Stimulated activated CD8-positive, alpha-beta memory T cell treated with anti-CD3 and anti-CD28 coated beads, Interleukin-7, amount 100 ng/mL, for 1 hour (primary cell): ENCODE data around the gene RYR2.
"Not testable (repeated sequence)": the region's sequence is repeated elsewhere in the genome, so short reads cannot be mapped to it uniquely, and the experiment has no call there.

Source experiments
- DNase-seq, 2 donors: peaks; one replicate each; pipeline ENCODE4 v3.0.0-alpha.2; 2020; ENCODE audit warnings: low read depth in 2 of 2

RYR2 gene

GRCh38 chr1:237341391-237341790 lies 299.4 kb downstream of the RYR2 start:
- no peak for DNase-seq

DNA sequence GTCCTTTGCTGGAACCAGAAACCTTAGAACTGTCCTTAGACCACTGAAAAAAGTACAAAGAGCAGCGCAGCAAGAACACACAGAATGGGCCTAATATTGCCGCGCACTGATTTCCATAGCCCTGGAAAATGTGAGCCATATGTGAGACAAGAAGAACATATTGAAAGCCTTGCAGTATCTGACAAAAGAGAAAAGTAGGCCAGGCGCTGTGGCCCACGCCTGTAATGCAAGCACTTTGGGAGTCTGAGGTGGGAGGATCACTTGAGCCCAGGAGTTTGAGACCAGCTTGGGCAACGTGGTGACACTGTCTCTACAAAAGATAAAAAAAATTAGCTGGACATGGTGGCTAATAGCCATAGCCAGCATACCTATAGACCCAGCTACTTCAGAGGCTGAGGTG lies 300.7 kb downstream of the RYR2 start:
- no peak for DNase-seq

DNA sequence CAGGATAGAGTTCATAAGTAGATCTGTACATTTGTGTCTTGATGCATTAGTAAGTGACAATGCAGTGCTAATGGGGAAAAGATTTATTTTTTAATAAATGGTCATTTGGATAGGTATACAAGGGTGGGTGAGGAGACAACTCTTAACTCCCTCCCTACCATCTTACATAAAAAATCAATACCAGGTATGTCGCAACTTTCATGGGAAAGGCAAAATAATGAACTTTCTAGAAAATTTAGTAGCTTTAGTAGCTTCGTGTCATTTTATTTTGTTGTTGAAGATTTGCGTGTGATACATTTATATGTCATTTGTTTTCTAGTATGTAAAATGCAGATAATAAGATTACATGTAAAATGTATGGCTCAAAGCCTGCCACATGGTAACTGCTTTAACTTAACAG lies 310.8 kb downstream of the RYR2 start:
- no peak for DNase-seq

DNA sequence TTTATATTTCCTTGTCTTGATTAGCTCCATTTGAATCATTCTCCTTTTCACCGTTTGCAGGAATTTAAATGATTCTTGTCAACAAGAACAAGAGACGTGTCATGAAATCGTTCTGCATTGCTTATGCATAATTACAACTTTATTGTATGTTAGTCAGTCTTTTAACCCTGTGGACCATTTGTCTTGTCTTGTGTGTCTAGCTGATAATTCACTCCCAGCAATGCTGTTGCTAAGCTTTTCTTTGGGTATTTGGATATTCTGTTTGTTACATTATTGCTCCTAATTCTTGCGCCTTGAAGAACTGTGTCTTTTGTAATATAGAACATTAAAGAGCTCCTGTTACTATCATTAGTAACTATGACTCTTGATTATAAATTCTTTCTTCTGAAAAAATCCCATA lies 311.9 kb downstream of the RYR2 start:
- no peak for DNase-seq

- no peak for DNase-seq
These were observed 313.0 kb downstream of the RYR2 start for GRCh38 chr1:237355022-237355421.

GRCh38 chr1:237358555-237358954 lies 316.6 kb downstream of the RYR2 start:
- DNase-seq = no peak

GRCh38 chr1:237367758-237368157 lies 325.8 kb downstream of the RYR2 start:
- DNase-seq = no peak

- not testable (repeated sequence) for DNase-seq
These were observed 329.5 kb downstream of the RYR2 start for GRCh38 chr1:237371477-237371876.

DNA sequence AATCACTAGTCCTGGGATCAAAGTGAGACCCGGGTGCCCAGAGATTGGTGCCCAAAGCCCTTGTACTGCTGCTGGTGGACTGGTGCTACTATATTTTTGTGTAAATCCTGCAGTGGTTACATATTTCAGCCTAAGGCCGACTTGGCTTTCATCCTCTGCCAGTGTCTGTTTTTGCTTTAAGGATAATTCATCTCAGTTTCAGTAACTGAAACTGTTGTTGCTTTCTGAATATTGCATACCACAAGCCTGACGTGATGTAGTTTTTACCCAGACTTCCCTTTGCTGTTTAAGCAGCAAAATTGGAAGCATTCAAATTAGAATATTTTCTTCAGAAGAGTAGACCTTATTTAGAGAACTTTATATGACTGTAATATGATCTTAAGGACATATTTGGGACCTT lies 341.8 kb downstream of the RYR2 start:
- no peak for DNase-seq

- no peak for DNase-seq
These were observed 342.2 kb downstream of the RYR2 start for GRCh38 chr1:237384213-237384612.

GRCh38 chr1:237386362-237387143 lies 344.6 kb downstream of the RYR2 start:
- no peak for DNase-seq

- no peak for DNase-seq
These were observed 345.1 kb downstream of the RYR2 start for GRCh38 chr1:237387144-237387505.

- DNase-seq = no peak
These were observed 348.8 kb downstream of the RYR2 start for GRCh38 chr1:237390823-237391222.

GRCh38 chr1:237393632-237394031 lies 351.6 kb downstream of the RYR2 start:
- no peak for DNase-seq

DNA sequence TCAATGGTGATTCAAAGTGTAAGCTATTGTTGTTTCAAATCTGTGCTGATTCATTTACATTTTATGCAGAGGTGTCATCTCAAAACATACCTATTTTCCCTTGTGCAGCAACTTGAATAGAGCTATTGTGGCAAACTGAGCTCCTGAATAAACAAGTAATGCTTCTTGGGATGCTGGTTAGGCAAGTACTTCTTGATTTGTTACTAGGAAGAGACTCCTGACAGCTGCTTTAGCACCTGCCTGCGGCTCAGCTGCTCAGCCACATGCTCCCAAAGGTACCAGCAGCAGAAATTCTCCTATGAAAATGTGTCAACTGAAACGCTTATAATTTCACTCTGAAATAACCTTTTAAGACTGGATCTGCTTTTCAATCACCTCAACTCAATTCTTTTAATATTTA lies 352.3 kb downstream of the RYR2 start:
- DNase-seq = no peak

GRCh38 chr1:237396426-237396825 lies 354.4 kb downstream of the RYR2 start:
- no peak for DNase-seq

DNA sequence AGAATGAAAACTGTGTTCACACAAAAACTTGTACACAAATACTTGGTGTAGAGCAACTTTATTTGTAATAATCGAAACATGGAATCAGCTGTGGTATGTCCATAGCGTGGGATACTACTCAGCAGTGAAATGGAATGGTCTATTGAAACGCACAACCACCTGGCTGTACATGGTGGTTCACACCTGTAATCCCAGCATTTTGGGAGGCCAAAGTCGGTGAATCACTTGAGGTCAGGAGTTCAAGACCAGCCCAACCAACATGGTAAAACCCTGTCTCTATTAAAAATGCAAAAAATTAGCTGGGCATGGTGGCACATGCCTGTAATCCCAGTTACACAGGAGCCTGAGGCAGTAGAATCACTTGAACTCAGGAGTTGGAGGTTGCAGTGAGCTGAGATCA lies 356.8 kb downstream of the RYR2 start:
- no peak for DNase-seq

DNA sequence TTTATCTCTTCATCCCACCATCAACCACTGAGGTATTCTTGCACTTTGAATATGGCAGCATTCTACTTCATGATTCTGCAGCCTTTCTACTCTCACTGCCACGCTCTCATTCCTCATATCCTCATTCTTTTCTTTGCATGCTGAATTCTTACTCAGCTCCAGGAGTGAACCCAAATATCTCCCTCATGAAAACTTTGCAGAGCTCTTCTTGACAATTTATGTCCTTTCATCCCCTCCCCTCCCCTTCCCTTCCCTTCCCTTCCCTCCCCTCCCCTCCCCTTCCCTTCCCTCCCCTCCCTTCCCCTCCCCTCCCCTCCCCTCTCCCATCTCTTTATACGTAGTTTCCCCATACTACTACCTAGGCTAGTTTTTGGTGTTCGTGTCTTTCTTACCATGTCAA lies 363.9 kb downstream of the RYR2 start:
- DNase-seq = no peak

DNA sequence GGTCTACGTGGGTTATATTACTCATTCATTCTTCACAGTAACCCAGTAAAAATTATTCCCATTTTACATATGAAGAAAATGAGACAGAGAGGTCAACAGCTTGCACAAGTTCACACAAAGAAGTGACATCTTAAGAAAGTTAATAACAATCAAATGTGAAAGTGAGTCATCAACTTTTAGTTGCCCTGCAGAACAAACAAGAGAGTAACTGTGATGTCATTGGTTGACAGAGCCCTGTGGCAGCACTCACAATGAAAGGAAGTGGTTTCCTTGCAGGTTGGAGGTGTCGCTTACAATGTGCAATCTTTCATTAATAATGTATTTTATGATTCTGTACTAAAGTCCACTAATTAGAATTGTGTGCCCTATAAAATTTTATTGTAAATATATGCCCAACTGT lies 369.6 kb downstream of the RYR2 start:
- DNase-seq = peak in 1 of 2 donors; percentile 0

DNA sequence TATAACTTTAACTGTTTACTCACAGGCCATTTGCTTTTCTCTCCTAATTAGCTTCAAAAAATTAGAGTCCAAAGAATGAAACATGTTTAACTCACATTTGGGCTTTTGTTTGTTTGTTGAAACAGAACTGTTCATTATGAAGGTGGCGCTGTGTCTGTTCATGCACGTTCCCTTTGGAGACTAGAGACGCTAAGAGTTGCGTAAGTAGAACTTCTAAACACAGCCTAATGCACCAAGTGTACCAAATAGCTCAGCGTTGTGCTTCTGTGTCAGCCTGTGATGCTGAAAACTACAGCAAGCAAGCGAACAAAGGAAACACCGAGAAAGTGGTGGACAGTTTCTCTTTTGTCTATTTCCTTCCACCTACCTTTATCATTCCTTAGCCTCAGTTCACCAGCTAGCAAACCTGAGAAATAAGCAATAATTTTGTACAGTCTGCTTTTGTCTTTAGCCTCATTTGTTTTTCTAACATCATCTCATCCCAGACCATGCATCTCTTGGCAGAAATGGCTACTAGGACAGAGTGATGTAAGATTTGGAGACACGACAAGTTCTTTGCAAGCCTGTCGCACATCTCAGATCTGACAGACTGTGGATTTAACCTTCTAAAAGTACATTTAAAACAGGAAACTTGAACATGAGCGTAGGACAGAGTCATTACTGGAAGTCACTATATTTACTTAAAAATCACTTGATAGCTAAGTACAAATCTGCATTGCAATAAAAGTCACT lies 375.1 kb downstream of the RYR2 start:
- DNase-seq = no peak

DNA sequence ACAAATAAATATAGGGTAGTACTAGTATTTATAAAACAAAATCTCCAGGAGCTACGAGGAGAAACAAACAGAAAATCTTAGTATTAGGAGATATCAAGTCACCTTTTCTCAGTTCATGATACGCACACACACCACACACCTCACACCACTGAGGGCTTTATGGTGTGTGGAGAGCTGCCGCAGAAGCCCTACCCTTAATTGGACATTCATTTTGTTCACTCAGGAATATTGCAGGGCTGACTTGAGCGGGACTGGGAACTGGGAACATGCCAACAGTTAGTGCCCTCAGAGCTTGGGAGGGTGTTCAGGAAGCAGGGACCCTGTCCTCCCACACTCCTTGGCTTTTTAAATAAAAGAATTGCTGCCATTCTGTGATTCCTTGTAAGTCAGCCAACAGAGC lies 386.8 kb downstream of the RYR2 start:
- DNase-seq = no peak

DNA sequence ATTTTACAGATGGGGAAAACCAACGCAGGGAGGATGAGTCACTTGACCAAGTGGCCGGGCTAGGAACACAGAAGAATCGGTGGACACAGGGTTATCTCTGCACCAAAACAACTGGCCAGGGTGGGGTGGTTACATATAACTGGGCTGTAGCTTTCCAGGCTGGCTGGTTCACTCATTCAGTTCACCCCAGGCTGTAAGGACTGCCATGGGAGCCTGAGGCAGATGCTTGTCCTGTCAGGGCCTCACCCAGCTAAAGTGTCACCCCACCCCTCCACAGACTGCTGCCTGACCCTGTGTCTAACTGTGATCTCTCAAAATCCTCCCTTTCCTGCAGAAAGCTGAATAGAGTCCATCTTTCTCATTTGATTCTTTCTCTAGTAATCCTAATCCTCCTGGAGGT lies 387.3 kb downstream of the RYR2 start:
- no peak for DNase-seq

DNA sequence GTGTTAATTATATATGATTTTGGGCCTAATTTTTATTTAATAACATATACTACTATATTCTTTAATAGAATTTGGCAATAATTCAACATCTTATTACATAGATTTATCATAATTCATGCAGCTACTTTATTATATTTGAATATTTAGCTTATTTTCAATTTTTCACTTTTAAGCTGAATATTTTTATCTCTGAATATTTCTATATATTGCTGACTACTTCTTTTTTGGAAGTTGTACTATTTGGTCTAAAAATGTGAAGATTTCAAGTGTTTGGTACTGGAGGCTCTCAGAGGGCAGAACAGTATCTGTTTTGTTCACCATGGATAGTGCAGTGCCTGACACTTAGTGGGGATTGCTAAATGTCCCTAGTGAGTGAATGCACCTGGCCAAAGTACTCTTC lies 389.5 kb downstream of the RYR2 start:
- DNase-seq = no peak

DNA sequence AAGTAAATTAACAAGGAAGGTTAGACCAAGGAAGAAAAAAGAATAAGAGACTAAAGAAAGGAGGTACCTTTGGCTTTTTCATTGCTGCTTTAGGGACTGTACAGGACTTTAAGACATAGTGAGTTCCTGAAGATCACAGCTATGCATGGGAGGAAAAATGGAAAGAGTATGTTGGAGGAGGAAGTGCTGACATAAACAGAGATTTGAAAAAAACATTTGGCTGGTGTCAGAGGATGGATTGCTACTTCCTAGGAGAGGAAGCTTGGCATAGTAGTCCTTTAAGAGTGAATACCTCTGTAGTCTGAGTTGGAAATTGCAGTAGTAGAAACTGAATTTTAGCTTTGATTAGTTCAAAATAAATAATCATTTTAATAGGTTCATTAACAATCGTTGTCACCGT lies 398.4 kb downstream of the RYR2 start:
- DNase-seq = no peak
